ENCODE data around the gene MVK.

MVK gene

GRCh38 chr12:109573029-109573913 lies at the start of gene MVK, which contains the start of gene MMAB:
Gene MVK (plus strand): TSS chr12:109573794. CDS start chr12:109574823, 1,029 bp downstream.
Gene MMAB (minus strand): TSS chr12:109573504. CDS start chr12:109573480, 24 bp downstream.
- CTCF ChIA-PET: interaction anchor here (0.9 to 1.1 kb wide), 2 partner anchors 25 to 202 kb away, joined by 3 to 9 read pairs; no protein-coding TSS in a partner anchor
- TF ChIP-seq TARDBP (IDR thresholded peaks at IDR 0.05) (peak; percentile 99), ZNF384 (IDR thresholded peaks at IDR 0.05) (no peak), FOXA1 (IDR thresholded peaks at IDR 0.05) (no peak), L3MBTL2 (conservative IDR thresholded peaks at IDR 0.05) (peak; percentile 93), ARNT (IDR thresholded peaks at IDR 0.05) (0 out of 2 replicates have a peak, but pooled peaks have one; percentile 36), FOXK2 (IDR thresholded peaks at IDR 0.05) (no peak), FOXM1 (IDR thresholded peaks at IDR 0.05; ENCODE audit: borderline replicate concordance) (no peak), LEF1 (IDR thresholded peaks at IDR 0.05; ENCODE audit: borderline replicate concordance) (no peak), HDGF (IDR thresholded peaks at IDR 0.05; ENCODE audit: borderline replicate concordance) (no peak), ELF4 (IDR thresholded peaks at IDR 0.05) (0 out of 2 replicates have a peak, but pooled peaks have one; percentile 26), PKNOX1 (IDR thresholded peaks at IDR 0.05) (peak; percentile 83), SUZ12 (IDR thresholded peaks at IDR 0.05) (no peak), SP1 (IDR thresholded peaks at IDR 0.05) (no peak), NFRKB (IDR thresholded peaks at IDR 0.05) (no peak), BHLHE40 (IDR thresholded peaks at IDR 0.05; ENCODE audit: borderline replicate concordance) (no peak), CTBP1 (IDR thresholded peaks at IDR 0.05; ENCODE audit: borderline replicate concordance) (peak; percentile 75; the same call in 1 of the 2 replicates)
- peak; percentile 97 for DNase-seq (ENCODE audit: extremely low spot score)
- POLR2A ChIA-PET: interaction anchor here (0.7 to 1.6 kb wide), 10 partner anchors 8 to 146 kb away, joined by 3 to 6 read pairs (median 4); no protein-coding TSS in a partner anchor

GRCh38 chr12:109524466-109525278 lies 48.9 kb upstream of the MVK start:
- ChIA-PET CTCF (no interaction called here), POLR2A (no interaction called here)
- no peak for TF ChIP-seq NFRKB (IDR thresholded peaks at IDR 0.05)
- TF ChIP-seq CTBP1 (IDR thresholded peaks at IDR 0.05; ENCODE audit: borderline replicate concordance): no peak
- TF ChIP-seq FOXM1 (IDR thresholded peaks at IDR 0.05; ENCODE audit: borderline replicate concordance): no peak
- TF ChIP-seq FOXK2 (IDR thresholded peaks at IDR 0.05): no peak
- no peak for TF ChIP-seq L3MBTL2 (conservative IDR thresholded peaks at IDR 0.05)
- TF ChIP-seq PKNOX1 (IDR thresholded peaks at IDR 0.05): no peak
- no peak for TF ChIP-seq TARDBP (IDR thresholded peaks at IDR 0.05)
- no peak for TF ChIP-seq ZNF384 (IDR thresholded peaks at IDR 0.05)
- TF ChIP-seq FOXA1 (IDR thresholded peaks at IDR 0.05): no peak
- TF ChIP-seq ELF4 (IDR thresholded peaks at IDR 0.05): no peak
- DNase-seq (ENCODE audit: extremely low spot score): no peak

GRCh38 chr12:109525279-109525585 lies 48.4 kb upstream of the MVK start:
- POLR2A ChIA-PET: no interaction called here
- no peak for TF ChIP-seq FOXM1 (IDR thresholded peaks at IDR 0.05; ENCODE audit: borderline replicate concordance)
- no peak for TF ChIP-seq PKNOX1 (IDR thresholded peaks at IDR 0.05)
- no peak for TF ChIP-seq SUZ12 (IDR thresholded peaks at IDR 0.05)
- no peak for TF ChIP-seq ZNF384 (IDR thresholded peaks at IDR 0.05)
- TF ChIP-seq HDGF (IDR thresholded peaks at IDR 0.05; ENCODE audit: borderline replicate concordance): no peak
- no peak for TF ChIP-seq SP1 (IDR thresholded peaks at IDR 0.05)
- TF ChIP-seq ARNT (IDR thresholded peaks at IDR 0.05): no peak
- TF ChIP-seq TARDBP (IDR thresholded peaks at IDR 0.05): no peak
- TF ChIP-seq FOXA1 (IDR thresholded peaks at IDR 0.05): no peak
- TF ChIP-seq ELF4 (IDR thresholded peaks at IDR 0.05): no peak
- TF ChIP-seq CTBP1 (IDR thresholded peaks at IDR 0.05; ENCODE audit: borderline replicate concordance): no peak
- no peak for TF ChIP-seq LEF1 (IDR thresholded peaks at IDR 0.05; ENCODE audit: borderline replicate concordance)
- CTCF ChIA-PET: no interaction called here
- DNase-seq (ENCODE audit: extremely low spot score): no peak

GRCh38 chr12:109527489-109528123 lies 46.0 kb upstream of the MVK start:
- no peak for DNase-seq (ENCODE audit: extremely low spot score)
- TF ChIP-seq ZNF384 (IDR thresholded peaks at IDR 0.05): no peak
- TF ChIP-seq L3MBTL2 (conservative IDR thresholded peaks at IDR 0.05): no peak
- CTCF ChIA-PET: no interaction called here
- POLR2A ChIA-PET: no interaction called here

All from HEK293T (cell line).